ENCODE data around the gene CCNI.
A peak's percentile ranks its signal among the peaks of the same experiment; 100 is the strongest.
"Not testable (repeated sequence)": the region's sequence is repeated elsewhere in the genome, so short reads cannot be mapped to it uniquely, and the experiment has no call there.

Gene CCNI

GRCh38 chr4:77036206-77036605, 39.6 kb downstream of the CCNI start:
- TF ChIP-seq CTCF (IDR thresholded peaks at IDR 0.05; ENCODE audit: low read depth, low read length): no peak
- in situ Hi-C loops (cut with HindIII; ENCODE audit: low sequenced_read_pairs): no loop called here
- DNase-seq (ENCODE audit: low read depth, low spot score): peak; percentile 96
- H3K4me3 ChIP-seq (ENCODE audit: low read depth, low read length): no peak overlapping the region

GRCh38 chr4:77035153-77035552, 40.6 kb downstream of the CCNI start:
- TF ChIP-seq CTCF (IDR thresholded peaks at IDR 0.05; ENCODE audit: low read depth, low read length): no peak

GRCh38 chr4:77031544-77031943, 44.2 kb downstream of the CCNI start:
- DNase-seq (ENCODE audit: low read depth, low spot score): no peak
- no peak for TF ChIP-seq CTCF (IDR thresholded peaks at IDR 0.05; ENCODE audit: low read depth, low read length)
- in situ Hi-C loops (cut with HindIII; ENCODE audit: low sequenced_read_pairs): no loop called here
- H3K4me3 ChIP-seq (ENCODE audit: low read depth, low read length): no peak overlapping the region

More at GRCh38 chr4:77035153-77035552, 40.6 kb downstream of the CCNI start:
- H3K4me3 ChIP-seq (ENCODE audit: low read depth, low read length): no peak overlapping the region
- in situ Hi-C loops (cut with HindIII; ENCODE audit: low sequenced_read_pairs): no loop called here
- DNase-seq (ENCODE audit: low read depth, low spot score): no peak

GRCh38 chr4:77029757-77030156, 46.0 kb downstream of the CCNI start:
- H3K4me3 ChIP-seq (ENCODE audit: low read depth, low read length); in situ Hi-C loops (cut with HindIII; ENCODE audit: low sequenced_read_pairs); DNase-seq (ENCODE audit: low read depth, low spot score): not testable (repeated sequence)

GRCh38 chr4:77028246-77028645, 47.5 kb downstream of the CCNI start:
- no peak for TF ChIP-seq CTCF (IDR thresholded peaks at IDR 0.05; ENCODE audit: low read depth, low read length)
- no peak for DNase-seq (ENCODE audit: low read depth, low spot score)
- H3K4me3 ChIP-seq (ENCODE audit: low read depth, low read length): no peak overlapping the region
- in situ Hi-C loops (cut with HindIII; ENCODE audit: low sequenced_read_pairs): no loop called here

- no peak for DNase-seq (ENCODE audit: low read depth, low spot score)
- no peak for TF ChIP-seq CTCF (IDR thresholded peaks at IDR 0.05; ENCODE audit: low read depth, low read length)
- H3K4me3 ChIP-seq (ENCODE audit: low read depth, low read length): no peak overlapping the region
- in situ Hi-C loops (cut with HindIII; ENCODE audit: low sequenced_read_pairs): no loop called here
Observed at GRCh38 chr4:77026322-77026704, 49.5 kb downstream of the CCNI start.

GRCh38 chr4:77025643-77026321, 50.0 kb downstream of the CCNI start:
- no peak for DNase-seq (ENCODE audit: low read depth, low spot score)
- in situ Hi-C loops (cut with HindIII; ENCODE audit: low sequenced_read_pairs): no loop called here
- no peak for TF ChIP-seq CTCF (IDR thresholded peaks at IDR 0.05; ENCODE audit: low read depth, low read length)
- no peak overlapping the region for H3K4me3 ChIP-seq (ENCODE audit: low read depth, low read length)

Data from astrocyte of the spinal cord (primary cell).